ENCODE data around the gene TAP2. TPM values are rescaled to one million over a fixed set of nuclear protein-coding genes. Genes with fewer than 3 reads are reported as not detected.

TAP2 gene
- total and polyA plus RNA-seq, 2 of the 13 experiments (the other 11 are each of a cell fraction or from before 2014, with no cell fraction given) = 10.3 to 17.6 TPM

DNA sequence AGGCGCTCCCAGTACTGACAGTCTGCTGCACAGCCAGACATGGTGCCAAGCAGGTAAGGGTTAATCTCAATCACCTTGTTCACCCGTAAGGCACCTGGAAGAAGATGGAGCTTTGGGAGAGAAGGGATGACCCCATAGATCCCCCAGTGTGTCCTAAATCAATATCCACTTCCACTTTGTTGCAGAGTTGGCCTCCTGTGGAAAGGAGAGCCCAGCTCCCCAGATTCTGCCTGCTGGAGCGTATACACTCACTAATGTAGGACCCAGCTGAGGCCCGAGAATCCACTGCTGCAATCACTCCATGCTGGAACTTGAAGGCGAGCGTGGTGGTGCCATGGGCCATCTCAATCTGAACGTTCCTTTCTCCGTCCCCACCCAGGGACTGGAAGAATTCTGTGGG, 4.2 kb upstream of the TAP2 start:
- H3K4me2 ChIP-seq (ENCODE audit: low read depth, low read length) = peak overlapping the region; percentile 80
- no peak for ATAC-seq
- H3K36me3 ChIP-seq (replicated peaks in 1 of 2; ENCODE audit: control insufficient read depth in 1 of 2, insufficient read depth in 2 of 2, low read length in 2 of 2) = peaks cover 0 to 1% of the 10 kb centered on the region in 2 experiments; a peak in 1 of 5 replicates
- H3K4me1 ChIP-seq (ENCODE audit: insufficient read depth, low read length) = peaks cover 18% of the 10 kb centered on the region
- H3K9me3 ChIP-seq (ENCODE audit: low read length) = no peaks in the 10 kb centered on the region
- TF ChIP-seq, protein P1, sequence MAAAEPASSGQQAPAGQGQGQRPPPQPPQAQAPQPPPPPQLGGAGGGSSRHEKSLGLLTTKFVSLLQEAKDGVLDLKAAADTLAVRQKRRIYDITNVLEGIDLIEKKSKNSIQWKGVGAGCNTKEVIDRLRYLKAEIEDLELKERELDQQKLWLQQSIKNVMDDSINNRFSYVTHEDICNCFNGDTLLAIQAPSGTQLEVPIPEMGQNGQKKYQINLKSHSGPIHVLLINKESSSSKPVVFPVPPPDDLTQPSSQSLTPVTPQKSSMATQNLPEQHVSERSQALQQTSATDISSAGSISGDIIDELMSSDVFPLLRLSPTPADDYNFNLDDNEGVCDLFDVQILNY (CRISPR knock-in tag; conservative IDR thresholded peaks at IDR 0.05) = no peak
- TF ChIP-seq ZNF652 (CRISPR knock-in tag; IDR thresholded peaks at IDR 0.05; ENCODE audit: borderline replicate concordance, low read depth) (peak; percentile 75; the same call in 1 of the 2 replicates), ARNTL (CRISPR knock-in tag; IDR thresholded peaks at IDR 0.05) (0 out of 2 replicates have a peak, but pooled peaks have one; percentile 2), NR2C2 (CRISPR knock-in tag; IDR thresholded peaks at IDR 0.05; ENCODE audit: borderline replicate concordance) (0 out of 2 replicates have a peak, but pooled peaks have one; percentile 4), ZNF768 (CRISPR knock-in tag; IDR thresholded peaks at IDR 0.05) (no peak)
- TF ChIP-seq, protein P2, sequence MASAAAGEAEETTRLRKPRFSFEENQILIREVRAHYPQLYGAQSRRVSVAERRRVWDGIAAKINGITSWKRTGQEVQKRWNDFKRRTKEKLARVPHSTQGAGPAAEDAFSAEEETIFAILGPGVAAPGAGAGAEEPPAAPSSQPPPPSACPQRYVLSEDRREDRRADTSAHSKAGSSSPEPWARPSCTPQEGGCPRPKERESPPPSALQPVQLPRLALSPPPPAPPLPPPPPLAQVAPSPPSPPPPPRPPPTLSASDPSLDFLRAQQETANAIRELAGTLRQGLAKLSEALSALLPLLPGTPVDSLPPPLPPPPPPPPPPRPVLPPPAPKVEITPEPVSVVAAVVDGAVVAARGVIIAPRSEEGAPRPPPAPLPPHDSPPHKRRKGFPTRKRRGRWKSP (CRISPR knock-in tag; IDR thresholded peaks at IDR 0.05) = 0 out of 2 replicates have a peak, but pooled peaks have one; percentile 26
- BruUV-seq (replicated peaks) = no TSS peak
- peaks cover under 1% of the 10 kb centered on the region for H3K79me2 ChIP-seq (ENCODE audit: insufficient read depth, low read length)
- H3K27ac ChIP-seq (ENCODE audit: extremely low read length, insufficient read depth, low read length) = no peak overlapping the region
- no peaks in the 10 kb centered on the region for H4K20me1 ChIP-seq (ENCODE audit: insufficient read depth, low read length)
- ChIA-PET POLR2A (no interaction called here), CTCF (ENCODE audit: low intra/inter-chr PET ratio, low total read pairs) (interaction anchor here (1.4 kb wide), 1 partner anchor 26 kb away, joined by 3 read pairs; no protein-coding TSS in a partner anchor)
- WGBS (ENCODE audit: low lambda C conversion rate) = 97% methylated on average over 8 of the region's 8 CpGs
- H3K9ac ChIP-seq (ENCODE audit: insufficient read depth, low read depth, low read length) = no peak overlapping the region
- intact Hi-C loops (cut with micrococcal nuclease; ENCODE audit: unreplicated experiment) (no loop called here), in situ Hi-C loops (cut with HindIII; ENCODE audit: extremely low pct_ligation_motif_present, low pct_unique_long_range_greater_than_20kb) (no loop called here)
- no peak for DNase-seq (ENCODE audit: low spot score)
- FAIRE-seq = no peak
- no peak overlapping the region for H3K4me3 ChIP-seq (replicated peaks in 1 of 3; ENCODE audit: insufficient read depth in 1 of 3, low read depth in 2 of 3, low read length in 3 of 3)
- no peak overlapping the region for H2AFZ ChIP-seq (ENCODE audit: low read length)
- H3K27me3 ChIP-seq (ENCODE audit: control insufficient read depth in 1 of 2, insufficient read depth in 2 of 2, low read length in 2 of 2) = no peaks in the 10 kb centered on the region; a peak in 1 of 5 replicates
